HG02623 (cell line): ENCODE measurements around the gene ZSCAN20.

Source experiments
- ATAC-seq: cut with Tn5 transposase; IDR thresholded peaks from one replicate; pipeline ENCODE4 v1.9.1; 2021; ENCODE audit warnings: moderate library complexity; ENCODE audit not compliant: unreplicated experiment

ZSCAN20 gene

DNA sequence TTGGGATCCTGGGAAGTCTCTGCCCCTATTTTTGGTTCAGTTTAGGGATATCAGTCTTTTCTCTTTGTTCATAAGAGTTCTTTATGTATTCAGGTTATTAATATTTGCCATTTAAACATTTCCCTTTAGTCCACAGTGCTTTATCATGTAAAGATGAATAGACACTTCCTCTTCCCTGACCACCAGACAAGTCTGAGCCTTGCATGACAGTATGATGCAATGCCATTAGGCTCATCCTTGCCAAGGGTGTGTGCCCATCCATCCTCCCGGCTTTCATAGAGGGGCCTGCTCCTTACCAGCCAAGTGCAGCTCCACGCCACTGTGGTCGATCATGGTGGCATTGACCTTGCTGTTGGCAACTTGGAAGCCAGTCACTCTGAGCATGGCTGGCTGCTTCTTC lies 52.1 kb downstream of the ZSCAN20 start:
- no peak for ATAC-seq

GRCh38 chr1:33527934-33528333 lies 55.5 kb downstream of the ZSCAN20 start:
- ATAC-seq = no peak

GRCh38 chr1:33529957-33530356 lies 57.5 kb downstream of the ZSCAN20 start:
- no peak for ATAC-seq

DNA sequence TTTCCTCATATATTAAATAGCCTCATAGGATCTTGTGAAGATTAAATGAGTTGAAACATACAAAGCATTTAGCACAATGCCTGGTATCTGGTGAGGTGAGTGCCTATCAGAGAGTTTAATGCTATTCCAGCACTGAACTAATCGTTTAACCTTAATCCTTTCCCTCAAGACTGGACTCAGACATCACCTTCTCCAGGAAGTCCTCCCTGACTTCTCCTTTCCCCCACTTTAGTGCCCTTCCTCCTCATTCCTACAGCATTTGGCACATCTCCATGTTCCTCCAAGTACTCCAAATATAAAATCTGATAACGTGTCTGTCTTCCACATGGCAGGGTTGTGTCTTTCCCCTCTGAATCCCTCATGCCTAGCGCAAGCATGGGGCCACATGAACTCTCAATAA lies 59.8 kb downstream of the ZSCAN20 start:
- ATAC-seq = no peak

DNA sequence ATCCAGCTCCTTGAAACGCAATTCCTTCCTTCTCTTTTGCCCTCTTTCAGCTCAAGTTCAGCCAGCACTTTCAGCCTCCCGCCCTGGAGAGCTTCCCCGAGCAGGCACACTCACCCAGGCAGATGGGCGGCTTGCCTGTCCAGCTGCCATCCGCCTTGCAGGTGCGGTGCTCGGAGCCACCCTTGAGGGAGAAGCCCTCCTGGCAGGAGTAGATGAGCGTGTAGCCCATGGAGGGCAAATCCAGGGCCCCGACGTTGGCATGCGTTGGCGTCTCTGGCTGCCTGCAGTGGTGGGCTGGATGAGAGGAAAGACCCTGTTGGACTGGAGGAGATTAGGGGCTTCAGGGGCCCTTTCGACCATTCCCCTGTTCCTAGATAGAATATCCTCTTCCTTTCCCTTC lies 60.5 kb downstream of the ZSCAN20 start:
- no peak for ATAC-seq

- no peak for ATAC-seq
These were observed 62.9 kb downstream of the ZSCAN20 start for GRCh38 chr1:33535334-33535733.

DNA sequence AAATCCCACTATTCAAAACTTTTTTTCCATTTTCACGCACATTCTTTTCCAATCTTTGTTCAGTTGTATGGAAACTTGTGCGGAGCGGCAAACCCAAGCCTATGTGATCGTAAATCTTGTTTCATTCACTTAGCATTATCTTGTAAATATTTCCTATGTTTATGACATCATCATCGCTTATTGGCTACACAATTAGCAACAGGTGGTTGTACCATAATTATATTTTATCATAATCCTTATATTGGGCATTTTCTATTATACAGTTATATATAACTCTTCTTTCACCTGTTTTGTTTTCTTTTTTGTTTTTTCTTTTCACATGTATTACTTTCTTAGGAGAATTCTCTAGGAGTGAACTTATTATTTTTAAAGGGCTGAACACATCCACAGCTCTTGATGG lies 65.4 kb downstream of the ZSCAN20 start:
- ATAC-seq = no peak

DNA sequence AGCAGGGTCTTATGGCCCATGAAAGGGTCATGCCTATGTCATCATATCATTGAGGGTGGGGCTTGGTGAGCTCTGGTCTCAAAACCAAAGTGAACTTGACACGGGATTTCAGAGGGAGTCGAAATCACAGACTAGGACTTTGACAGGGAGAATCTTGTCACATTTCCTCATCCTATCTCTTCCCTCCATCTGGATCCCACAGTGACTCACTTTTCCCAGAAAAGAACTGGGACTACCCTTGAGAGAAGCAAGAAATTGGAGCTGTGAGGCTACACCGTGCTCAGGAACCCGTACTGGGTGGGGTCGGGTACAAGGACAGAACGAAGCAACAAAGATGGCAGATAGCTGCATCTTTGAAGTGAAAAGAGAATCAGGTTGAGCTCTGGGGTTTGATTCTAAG lies 69.5 kb downstream of the ZSCAN20 start:
- ATAC-seq = no peak
